ENCODE measurements around the gene HLA-DRA.
"Not testable (repeated sequence)": the region's sequence is repeated elsewhere in the genome, so short reads cannot be mapped to it uniquely, and the experiment has no call there.

The HLA-DRA gene

GRCh38 chr6:32432050-32432450 lies 7.6 kb upstream of the HLA-DRA start:
- DNase-seq, result no peak

- not testable (repeated sequence) for DNase-seq
These were observed 5.7 kb upstream of the HLA-DRA start for GRCh38 chr6:32433950-32434349.

GRCh38 chr6:32436186-32436585 lies 3.5 kb upstream of the HLA-DRA start:
- DNase-seq, result no peak

GRCh38 chr6:32436995-32437836 lies 2.5 kb upstream of the HLA-DRA start:
- DNase-seq, result peak in 1 of 2 donors; percentile 88

GRCh38 chr6:32439139-32439538 lies 548 bp upstream of the HLA-DRA start:
- DNase-seq, result no peak

GRCh38 chr6:32442243-32442667 lies 2.6 kb downstream of the HLA-DRA start:
- DNase-seq, result no peak

GRCh38 chr6:32442977-32443552 lies 3.4 kb downstream of the HLA-DRA start:
- DNase-seq, result no peak

- DNase-seq, result no peak
These were observed 4.7 kb downstream of the HLA-DRA start for GRCh38 chr6:32444433-32444832.

GRCh38 chr6:32445321-32445854 lies 5.7 kb downstream of the HLA-DRA start:
- DNase-seq, result no peak

GRCh38 chr6:32447932-32448331 lies 8.2 kb downstream of the HLA-DRA start:
- DNase-seq, result no peak

GRCh38 chr6:32449088-32449736 lies 9.5 kb downstream of the HLA-DRA start:
- DNase-seq, result no peak

- no peak for DNase-seq
These were observed 17.4 kb downstream of the HLA-DRA start for GRCh38 chr6:32457054-32457453.

GRCh38 chr6:32459781-32460424 lies 20.2 kb downstream of the HLA-DRA start:
- no peak for DNase-seq

GRCh38 chr6:32460528-32460927 lies 20.8 kb downstream of the HLA-DRA start:
- DNase-seq, result no peak

- no peak for DNase-seq
These were observed 21.8 kb downstream of the HLA-DRA start for GRCh38 chr6:32461493-32461892.

- no peak for DNase-seq
These were observed 22.9 kb downstream of the HLA-DRA start for GRCh38 chr6:32462609-32463008.

- not testable (repeated sequence) for DNase-seq
These were observed 28.2 kb downstream of the HLA-DRA start for GRCh38 chr6:32467743-32468503.

GRCh38 chr6:32472781-32473375 lies 33.2 kb downstream of the HLA-DRA start:
- DNase-seq, result no peak

GRCh38 chr6:32473376-32474348 lies 34.0 kb downstream of the HLA-DRA start:
- DNase-seq, result peak; percentile 9 to 52

- DNase-seq, result no peak
These were observed 35.9 kb downstream of the HLA-DRA start for GRCh38 chr6:32475392-32476206.

Measured in bone marrow (tissue), 2 donors.